CD4-positive, alpha-beta memory T cell (primary cell): Measurements from ENCODE around the gene RAP1A. TPM values are rescaled to one million over a fixed set of nuclear protein-coding genes. Genes with fewer than 3 reads are reported as not detected.

ENCODE experiments used
- CTCF ChIA-PET: fragments of 350-600 bp; sonication (Branson Sonifier 250); formaldehyde crosslinking; loops from one replicate; lab custom pipeline; 2021; ENCODE audit warnings: inconsistent platforms; ENCODE audit not compliant: partially characterized antibody; lab: Charles Lee
- POLR2A ChIA-PET: fragments of 350-600 bp; sonication (Branson Sonifier 250); formaldehyde crosslinking; loops from one replicate; lab custom pipeline; 2021; ENCODE audit not compliant: partially characterized antibody; lab: Charles Lee
- DNase-seq, 5 donors: peaks; one replicate each; pipeline versions ENCODE4 v3.0.0 to v3.0.0-alpha.2; 2020 to 2022; ENCODE audit warnings: mixed read lengths in 1 of 5
- H3K27ac ChIP-seq: one replicate; pipeline ENCODE4 v1.7.0; 2013; ENCODE audit warnings: low read depth, low read length
- H3K27me3 ChIP-seq: 2 replicates; pipeline ENCODE4 v1.7.0; 2013; ENCODE audit warnings: mild to moderate bottlenecking, low read length, moderate library complexity; ENCODE audit not compliant: insufficient read depth
- H3K36me3 ChIP-seq: 2 replicates; pipeline ENCODE4 v1.7.0; 2013; ENCODE audit warnings: mild to moderate bottlenecking, low read length, moderate library complexity; ENCODE audit not compliant: insufficient read depth
- H3K4me1 ChIP-seq: 2 replicates; pipeline ENCODE4 v1.7.0; 2013; ENCODE audit warnings: mild to moderate bottlenecking, low read length, moderate library complexity; ENCODE audit not compliant: insufficient read depth
- H3K4me3 ChIP-seq, 2 donors: one replicate each; pipeline ENCODE4 v1.7.0; 2013; ENCODE audit warnings: low read length in 2 of 2, mild to moderate bottlenecking in 1 of 2
- H3K9me3 ChIP-seq, 2 donors: one replicate each; pipeline ENCODE4 v1.7.0; 2013; ENCODE audit warnings: low read length in 2 of 2, control low read depth in 1 of 2; ENCODE audit not compliant: control insufficient read depth in 1 of 2
- H3K27ac Mint-ChIP-seq, 7 donors: one replicate each; pipeline ENCODE4 v1.8.0; 2020 to 2021; ENCODE audit warnings: mixed read lengths in 7 of 7, mild to moderate bottlenecking in 6 of 7, inconsistent platforms in 3 of 7, moderate library complexity in 3 of 7
- H3K27me3 Mint-ChIP-seq, 2 donors: one replicate each; pipeline ENCODE4 v1.8.0; 2020 to 2021; ENCODE audit warnings: mixed read lengths in 2 of 2
- H3K36me3 Mint-ChIP-seq, 2 donors: one replicate each; pipeline ENCODE4 v1.8.0; 2020 to 2021; ENCODE audit warnings: mixed read lengths in 2 of 2, inconsistent platforms in 1 of 2, mild to moderate bottlenecking in 1 of 2
- H3K4me1 Mint-ChIP-seq, 4 donors: one replicate each; pipeline ENCODE4 v1.8.0; 2020 to 2021; ENCODE audit warnings: mixed read lengths in 4 of 4, mild to moderate bottlenecking in 1 of 4
- H3K4me3 Mint-ChIP-seq, 8 donors: one replicate each; pipeline ENCODE4 v1.8.0; 2020 to 2021; ENCODE audit warnings: mixed read lengths in 8 of 8, mild to moderate bottlenecking in 7 of 8, moderate library complexity in 6 of 8, inconsistent platforms in 3 of 8
- H3K9me3 Mint-ChIP-seq, 8 donors: one replicate each; pipeline ENCODE4 v1.8.0; 2020 to 2021; ENCODE audit warnings: mixed read lengths in 8 of 8, mild to moderate bottlenecking in 5 of 8, inconsistent platforms in 3 of 8, moderate library complexity in 1 of 8
- intact Hi-C: fragments of 100-400 bp; cut with micrococcal nuclease; formaldehyde crosslinking; loops from one replicate; pipeline ENCODE4 v1.15.1; 2023
- polyA plus RNA-seq, 2 donors: library from polyadenylated mRNA; unstranded; fragments of 300-500 nt; fragmentation: Illumina TruSeq; gene quantifications; one replicate each; pipeline ENCODE4 v1.2.3, GENCODE V29; 2021
- total RNA-seq, 2 experiments: library from RNA; stranded (reverse); gene quantifications; one replicate each; pipeline ENCODE4 v1.2.3, GENCODE V29; 2021

The RAP1A gene
- total and polyA plus RNA-seq, 4 experiments from 2014 or later = 67.2 to 134 (median 108) TPM

DNA sequence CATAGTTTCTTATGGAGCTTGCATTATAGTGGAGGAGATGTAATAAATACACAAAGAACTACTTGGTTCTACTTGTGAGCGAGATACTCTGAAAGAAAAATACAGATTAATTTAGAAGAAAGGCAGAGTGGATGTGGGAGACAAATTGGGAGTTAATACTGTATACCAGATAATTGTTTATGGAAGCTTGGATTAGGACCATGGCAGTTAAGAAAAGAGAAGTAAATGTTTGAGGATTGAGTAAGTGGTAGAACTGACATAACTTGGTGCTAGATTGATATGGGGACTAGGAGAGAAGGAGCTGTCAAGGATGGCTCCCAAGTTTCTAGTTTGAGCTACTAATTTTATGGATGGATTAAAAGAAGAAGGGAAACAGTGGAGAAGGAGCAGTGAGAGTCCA is 72.3 kb downstream of the RAP1A start:
- CTCF ChIA-PET = interaction anchor here (1.2 to 3.1 kb wide), 3 partner anchors 22 to 65 kb away, joined by 3 to 10 read pairs (median 3); no protein-coding TSS in a partner anchor
- Histone ChIP-seq H3K36me3 (peaks cover 35% of the 10 kb centered on the region), H3K27me3 (no peaks in the 10 kb centered on the region), H3K4me3 (no peak overlapping the region), H3K4me1 (peaks cover 54% of the 10 kb centered on the region), H3K9me3 (no peaks in the 10 kb centered on the region), H3K27ac (no peak overlapping the region)
- no peak for DNase-seq
- intact Hi-C loops = loop anchor here (10.0 kb wide), 1 partner anchor 67 kb away; no protein-coding TSS in a partner anchor
- peak overlapping the region in 6 of 7 donors; percentile 8 to 84 (median 18) for H3K27ac Mint-ChIP-seq
- H3K9me3 Mint-ChIP-seq = peaks cover 0 to 3% (median 0%) of the 10 kb centered on the region in 8 donors
- no peaks in the 10 kb centered on the region for H3K27me3 Mint-ChIP-seq
- peaks cover 47 to 80% (median 62%) of the 10 kb centered on the region in 4 donors for H3K4me1 Mint-ChIP-seq
- H3K4me3 Mint-ChIP-seq = no peak overlapping the region
- peaks cover 30 to 61% of the 10 kb centered on the region in 2 donors for H3K36me3 Mint-ChIP-seq
- POLR2A ChIA-PET = no interaction called here

DNA sequence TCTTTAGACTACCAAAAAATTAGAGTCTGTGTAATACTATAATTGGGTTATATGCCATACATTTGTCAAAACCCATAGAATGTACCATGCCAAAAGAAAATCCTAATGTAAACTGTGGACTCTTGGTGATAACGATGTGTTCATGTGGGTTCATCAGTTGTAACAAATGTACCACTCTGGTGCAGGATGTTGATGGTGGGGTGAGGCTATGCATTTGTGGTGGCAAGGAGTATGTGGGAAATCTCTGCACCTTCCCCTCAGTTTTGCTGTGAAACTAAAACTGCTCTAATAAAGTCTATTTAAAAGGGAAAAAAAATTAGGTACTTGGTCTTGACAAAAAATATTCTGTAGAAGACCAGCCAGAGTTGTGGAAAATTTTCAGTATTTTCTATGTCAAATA is 76.2 kb downstream of the RAP1A start:
- intact Hi-C loops = loop anchor here (1.0 to 10.0 kb wide), 2 partner anchors 10 to 71 kb away; no protein-coding TSS in a partner anchor
- peaks cover 72% of the 10 kb centered on the region for H3K36me3 ChIP-seq
- H3K9me3 ChIP-seq = no peaks in the 10 kb centered on the region
- Mint-ChIP-seq H3K9me3 (no peaks in the 10 kb centered on the region), H3K27me3 (no peaks in the 10 kb centered on the region), H3K4me1 (peaks cover 35 to 60% (median 40%) of the 10 kb centered on the region in 4 donors), H3K36me3 (peaks cover 50 to 79% of the 10 kb centered on the region in 2 donors), H3K27ac (peak overlapping the region in 6 of 7 donors; percentile 53 to 92 (median 63)), H3K4me3 (no peak overlapping the region)
- ChIA-PET CTCF (interaction anchor here (1.9 kb wide), 1 partner anchor 188 kb away, joined by 9 read pairs; no protein-coding TSS in a partner anchor), POLR2A (no interaction called here)
- H3K27me3 ChIP-seq = no peaks in the 10 kb centered on the region
- H3K4me3 ChIP-seq = no peak overlapping the region
- H3K27ac ChIP-seq = no peak overlapping the region
- DNase-seq = no peak
- peaks cover 26% of the 10 kb centered on the region for H3K4me1 ChIP-seq

DNA sequence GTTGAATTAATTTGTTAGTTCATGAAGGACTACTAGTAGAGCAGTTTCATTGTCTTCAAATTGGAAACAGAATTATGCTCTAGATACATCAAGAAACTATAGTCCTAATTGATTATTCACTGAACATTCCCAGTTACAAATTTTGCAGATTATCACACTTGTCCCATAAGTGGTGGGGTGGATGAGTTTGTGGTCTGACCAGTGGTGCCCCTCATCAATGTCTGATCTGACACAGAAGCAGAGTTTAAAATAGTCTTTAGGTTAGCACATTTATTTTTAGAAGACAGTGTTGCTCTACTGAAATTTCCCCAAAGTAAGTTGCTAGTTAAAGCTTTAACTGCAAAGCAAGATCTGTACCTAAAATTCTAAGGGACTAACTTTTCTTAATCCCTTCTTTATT is 76.7 kb downstream of the RAP1A start:
- Histone ChIP-seq H3K9me3 (no peaks in the 10 kb centered on the region), H3K27me3 (no peaks in the 10 kb centered on the region), H3K36me3 (peaks cover 75% of the 10 kb centered on the region), H3K27ac (no peak overlapping the region), H3K4me3 (no peak overlapping the region), H3K4me1 (peaks cover 21% of the 10 kb centered on the region)
- ChIA-PET CTCF (no interaction called here), POLR2A (no interaction called here)
- no peak for DNase-seq
- intact Hi-C loops = loop anchor here (10.0 kb wide), 1 partner anchor 72 kb away; no protein-coding TSS in a partner anchor
- Mint-ChIP-seq H3K4me1 (peaks cover 33 to 56% (median 40%) of the 10 kb centered on the region in 4 donors), H3K9me3 (no peaks in the 10 kb centered on the region), H3K27me3 (no peaks in the 10 kb centered on the region), H3K4me3 (no peak overlapping the region), H3K27ac (peak overlapping the region in 6 of 7 donors; percentile 33 to 82 (median 71)), H3K36me3 (peaks cover 53 to 81% of the 10 kb centered on the region in 2 donors)

DNA sequence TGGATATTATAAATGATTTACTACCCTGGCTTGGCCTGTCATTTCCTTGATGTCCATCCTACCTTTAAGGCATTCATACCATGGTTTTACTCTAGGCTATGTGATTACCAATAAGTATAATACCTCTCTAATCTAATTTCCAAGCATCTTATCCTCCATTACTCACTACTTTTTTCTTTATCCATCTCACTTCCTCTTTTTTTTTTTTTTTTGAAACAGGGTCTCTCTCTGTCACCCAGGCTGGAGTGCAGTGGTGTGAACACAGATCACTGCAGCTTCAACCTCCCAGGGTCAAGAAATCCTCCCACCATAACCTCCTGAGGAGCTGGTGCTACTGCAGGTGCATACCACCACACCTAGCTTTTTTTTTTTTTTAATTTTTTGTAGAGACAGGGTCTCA is 79.7 kb downstream of the RAP1A start:
- Histone ChIP-seq H3K4me1 (peaks cover 1% of the 10 kb centered on the region), H3K4me3 (no peak overlapping the region), H3K27ac (no peak overlapping the region), H3K9me3 (no peaks in the 10 kb centered on the region), H3K36me3 (peaks cover 68% of the 10 kb centered on the region), H3K27me3 (no peaks in the 10 kb centered on the region)
- peak overlapping the region in 6 of 7 donors; percentile 7 to 72 (median 44) for H3K27ac Mint-ChIP-seq
- H3K9me3 Mint-ChIP-seq = no peaks in the 10 kb centered on the region
- intact Hi-C loops = loop anchor here (10.0 kb wide), 1 partner anchor 74 kb away; no protein-coding TSS in a partner anchor
- peaks cover 15 to 28% (median 22%) of the 10 kb centered on the region in 4 donors for H3K4me1 Mint-ChIP-seq
- H3K36me3 Mint-ChIP-seq = peaks cover 52 to 76% of the 10 kb centered on the region in 2 donors
- CTCF ChIA-PET = interaction anchor here (1.4 to 2.2 kb wide), 3 partner anchors 12 to 191 kb away, joined by 6 to 8 read pairs (median 6); no protein-coding TSS in a partner anchor
- DNase-seq = no peak
- POLR2A ChIA-PET = interaction anchor here (1.7 kb wide), 1 partner anchor 191 kb away, joined by 4 read pairs; no protein-coding TSS in a partner anchor
- H3K4me3 Mint-ChIP-seq = no peak overlapping the region
- H3K27me3 Mint-ChIP-seq = no peaks in the 10 kb centered on the region

DNA sequence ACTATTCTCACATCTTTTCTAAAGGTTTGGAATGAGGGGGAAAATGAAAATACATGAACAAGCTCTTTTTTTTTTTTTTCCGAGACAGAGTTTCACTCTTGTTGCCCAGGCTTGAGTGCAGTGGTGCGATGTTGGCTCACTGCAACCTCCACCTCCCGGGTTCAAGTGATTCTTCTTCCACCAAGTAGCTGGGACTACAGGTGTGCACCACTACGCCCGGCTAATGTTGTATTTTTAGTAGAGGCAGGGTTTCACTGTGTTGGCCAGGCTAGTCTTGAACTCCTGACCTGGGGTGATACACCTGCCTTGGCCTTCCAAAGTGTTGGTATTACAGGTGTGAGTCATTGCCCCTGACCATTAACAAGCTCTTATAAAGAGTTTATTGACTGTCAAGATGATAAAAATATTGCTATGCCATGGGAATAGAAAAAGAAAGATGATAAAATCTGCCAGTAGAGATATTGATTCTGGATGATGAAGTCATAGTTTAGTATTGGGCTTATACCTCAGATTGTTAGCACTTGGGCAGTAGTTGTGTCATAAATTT is 83.0 kb downstream of the RAP1A start:
- ChIA-PET CTCF (interaction anchor here (0.7 to 5.9 kb wide), 5 partner anchors 12 to 1160 kb away, joined by 3 to 43 read pairs (median 9); no protein-coding TSS in a partner anchor), POLR2A (interaction anchor here (1.5 kb wide), 1 partner anchor 195 kb away, joined by 5 read pairs; no protein-coding TSS in a partner anchor)
- H3K27me3 ChIP-seq = no peaks in the 10 kb centered on the region
- Mint-ChIP-seq H3K4me1 (peaks cover 6 to 16% (median 13%) of the 10 kb centered on the region in 4 donors), H3K27me3 (no peaks in the 10 kb centered on the region), H3K27ac (peak overlapping the region in 5 of 7 donors; percentile 1 to 71 (median 46)), H3K4me3 (no peak overlapping the region), H3K36me3 (peaks cover 56 to 72% of the 10 kb centered on the region in 2 donors), H3K9me3 (no peaks in the 10 kb centered on the region)
- H3K9me3 ChIP-seq = no peaks in the 10 kb centered on the region
- no peak overlapping the region for H3K27ac ChIP-seq
- intact Hi-C loops = no loop called here
- peaks cover 68% of the 10 kb centered on the region for H3K36me3 ChIP-seq
- no peak overlapping the region for H3K4me3 ChIP-seq
- H3K4me1 ChIP-seq = no peaks in the 10 kb centered on the region
- DNase-seq = no peak

DNA sequence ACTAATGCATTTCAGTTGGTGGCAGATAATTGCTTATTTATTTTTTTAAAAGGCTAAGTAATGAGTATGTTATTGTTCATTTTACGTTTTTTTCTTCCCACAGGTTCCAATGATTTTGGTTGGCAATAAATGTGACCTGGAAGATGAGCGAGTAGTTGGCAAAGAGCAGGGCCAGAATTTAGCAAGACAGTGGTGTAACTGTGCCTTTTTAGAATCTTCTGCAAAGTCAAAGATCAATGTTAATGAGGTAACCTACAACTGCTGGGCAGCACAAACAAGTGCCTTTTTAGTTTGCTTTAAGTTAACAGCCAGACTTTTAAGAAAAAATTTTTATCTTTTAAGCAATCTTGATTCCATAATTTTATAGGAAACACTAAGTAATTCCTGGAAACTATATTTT is 84.7 kb downstream of the RAP1A start:
- peaks cover 59 to 76% of the 10 kb centered on the region in 2 donors for H3K36me3 Mint-ChIP-seq

DNA sequence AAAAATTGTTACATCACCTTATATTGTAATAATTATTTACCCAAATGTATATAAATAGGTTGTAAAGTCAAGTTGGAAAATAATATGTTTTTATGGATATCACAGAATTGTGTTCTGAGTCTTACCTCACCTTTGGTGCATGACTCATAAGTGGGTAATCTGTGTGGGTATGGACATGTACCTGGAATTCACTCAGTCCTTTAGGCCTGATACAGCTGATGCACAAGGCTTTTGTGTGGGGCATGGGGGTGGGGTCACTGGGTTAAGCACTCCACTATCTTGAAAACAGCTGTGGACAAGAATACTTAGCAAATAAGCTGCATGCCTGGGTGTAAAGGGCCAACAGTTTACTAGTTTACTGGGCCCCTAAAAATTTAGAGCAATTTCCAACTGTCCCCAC is 85.2 kb downstream of the RAP1A start:
- Histone ChIP-seq H3K27ac (no peak overlapping the region), H3K4me1 (no peaks in the 10 kb centered on the region), H3K27me3 (no peaks in the 10 kb centered on the region), H3K9me3 (no peaks in the 10 kb centered on the region), H3K4me3 (no peak overlapping the region), H3K36me3 (peaks cover 68% of the 10 kb centered on the region)
- CTCF ChIA-PET = interaction anchor here (2.3 to 5.9 kb wide), 2 partner anchors 10 to 197 kb away, joined by 15 to 43 read pairs; no protein-coding TSS in a partner anchor
- no peak overlapping the region for H3K4me3 Mint-ChIP-seq
- peaks cover 59 to 76% of the 10 kb centered on the region in 2 donors for H3K36me3 Mint-ChIP-seq
- peak overlapping the region in 1 of 7 donors; percentile 69 for H3K27ac Mint-ChIP-seq
- peaks cover 8 to 17% (median 11%) of the 10 kb centered on the region in 4 donors for H3K4me1 Mint-ChIP-seq
- H3K9me3 Mint-ChIP-seq = no peaks in the 10 kb centered on the region
- no peak for DNase-seq
- no peaks in the 10 kb centered on the region for H3K27me3 Mint-ChIP-seq
- intact Hi-C loops = loop anchor here (5.0 kb wide), 1 partner anchor 42 kb away; no protein-coding TSS in a partner anchor
- POLR2A ChIA-PET = interaction anchor here (1.3 to 1.6 kb wide), 2 partner anchors 10 to 188 kb away, joined by 3 to 4 read pairs; no protein-coding TSS in a partner anchor

More for the DNA sequence above, 84.7 kb downstream of the RAP1A start:
- no peaks in the 10 kb centered on the region for H3K27me3 ChIP-seq
- H3K36me3 ChIP-seq = peaks cover 68% of the 10 kb centered on the region
- H3K4me3 ChIP-seq = no peak overlapping the region
- intact Hi-C loops = no loop called here
- Mint-ChIP-seq H3K9me3 (no peaks in the 10 kb centered on the region), H3K4me1 (peaks cover 4 to 13% (median 11%) of the 10 kb centered on the region in 4 donors), H3K27me3 (no peaks in the 10 kb centered on the region), H3K4me3 (no peak overlapping the region), H3K27ac (peak overlapping the region in 3 of 7 donors; percentile 38 to 63 (median 44))
- DNase-seq = no peak
- no peaks in the 10 kb centered on the region for H3K9me3 ChIP-seq
- H3K27ac ChIP-seq = no peak overlapping the region
- ChIA-PET CTCF (interaction anchor here (1.8 to 5.9 kb wide), 3 partner anchors 11 to 196 kb away, joined by 8 to 43 read pairs (median 15); no protein-coding TSS in a partner anchor), POLR2A (interaction anchor here (1.3 to 1.6 kb wide), 2 partner anchors 11 to 187 kb away, joined by 3 to 4 read pairs; no protein-coding TSS in a partner anchor)
- H3K4me1 ChIP-seq = no peaks in the 10 kb centered on the region
